ENCODE data around the gene CMTM7.
"Not testable (repeated sequence)": the region's sequence is repeated elsewhere in the genome, so short reads cannot be mapped to it uniquely, and the experiment has no call there.

The CMTM7 gene

DNA sequence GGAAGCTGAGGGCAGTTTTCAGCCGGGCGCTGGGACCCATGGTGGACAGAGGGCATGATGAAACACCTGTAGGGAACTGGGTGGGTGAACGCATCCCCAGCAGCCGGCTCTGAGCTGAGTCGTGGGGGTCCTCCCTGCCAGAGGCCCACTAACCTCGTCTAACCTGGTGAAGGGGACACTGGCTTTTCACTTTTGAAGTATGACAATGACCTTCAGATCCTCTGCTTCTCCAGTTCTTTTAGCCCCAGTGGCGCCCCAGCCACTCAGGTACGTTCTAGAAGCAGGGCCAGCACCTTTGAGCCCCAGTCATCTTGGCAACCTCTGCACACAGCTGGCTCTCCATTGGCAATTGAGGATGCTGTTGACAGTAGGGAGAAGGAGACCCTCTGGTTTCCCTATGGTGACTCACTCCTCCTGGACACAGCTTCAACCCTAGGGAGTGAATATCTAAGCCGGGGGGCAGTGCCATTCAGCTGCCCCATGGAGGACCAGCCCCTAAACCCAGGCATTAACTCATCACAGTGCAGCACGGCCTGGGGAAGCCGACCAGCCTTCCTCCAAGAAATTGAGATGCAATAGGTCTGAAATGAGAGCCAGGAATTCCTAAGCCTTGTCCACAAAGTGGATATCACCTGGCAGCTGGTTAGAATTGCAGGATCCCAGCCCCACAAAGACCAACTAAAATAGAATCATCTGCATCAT is 64.9 kb downstream of the CMTM7 start:
- Histone ChIP-seq H3K9ac (ENCODE audit: insufficient read length, low read depth) (no peak overlapping the region), H3K4me3 (ENCODE audit: insufficient read length, low read depth) (no peak overlapping the region), H3K27me3 (ENCODE audit: insufficient read depth, insufficient read length) (no peaks in the 10 kb centered on the region), H3K9me3 (ENCODE audit: insufficient read depth, low read length) (no peaks in the 10 kb centered on the region), H3K36me3 (ENCODE audit: insufficient read depth, insufficient read length, low read length) (peaks cover 31% of the 10 kb centered on the region), H3K4me1 (ENCODE audit: insufficient read depth, insufficient read length) (peaks cover 15% of the 10 kb centered on the region)
- TF ChIP-seq SUZ12 (IDR thresholded peaks at IDR 0.05; ENCODE audit: extremely low read depth, insufficient read depth, insufficient read length) (no peak), YY1 (IDR thresholded peaks at IDR 0.05; ENCODE audit: insufficient read depth, insufficient read length) (no peak), ZNF274 (IDR thresholded peaks at IDR 0.05; ENCODE audit: low read depth, low read length) (no peak)
- no peak for DNase-seq (ENCODE audit: low read depth, low spot score)

DNA sequence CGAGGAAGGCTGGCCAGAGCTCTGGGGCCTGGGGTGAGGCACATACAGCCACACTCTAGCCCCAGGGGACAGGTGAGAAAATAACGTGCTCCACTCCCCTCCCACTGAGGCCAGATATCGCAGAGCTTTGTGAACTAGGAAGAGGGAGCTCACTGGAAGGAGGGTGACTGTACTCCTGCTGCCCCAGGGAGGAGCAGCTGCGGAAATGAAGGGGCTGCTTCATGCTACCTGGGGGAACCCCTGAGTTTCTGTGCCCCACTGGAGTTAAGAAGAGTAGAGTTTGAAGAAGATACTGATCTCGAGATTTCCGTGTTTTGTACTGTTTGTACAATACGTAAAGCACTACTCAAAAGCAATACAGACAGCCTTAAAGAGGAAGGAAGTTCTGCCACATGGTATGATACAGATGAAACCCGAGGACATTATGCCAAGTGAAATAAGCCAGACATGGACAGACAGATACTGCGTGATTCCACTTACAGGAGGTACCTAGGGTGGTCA is 66.4 kb downstream of the CMTM7 start:
- no peaks in the 10 kb centered on the region for H3K9me3 ChIP-seq (ENCODE audit: insufficient read depth, low read length)
- no peak overlapping the region for H3K9ac ChIP-seq (ENCODE audit: insufficient read length, low read depth)
- H3K27me3 ChIP-seq (ENCODE audit: insufficient read depth, insufficient read length): no peaks in the 10 kb centered on the region
- peaks cover 15% of the 10 kb centered on the region for H3K4me1 ChIP-seq (ENCODE audit: insufficient read depth, insufficient read length)
- H3K4me3 ChIP-seq (ENCODE audit: insufficient read length, low read depth): no peak overlapping the region
- H3K36me3 ChIP-seq (ENCODE audit: insufficient read depth, insufficient read length, low read length): peaks cover 23% of the 10 kb centered on the region
- TF ChIP-seq SUZ12 (IDR thresholded peaks at IDR 0.05; ENCODE audit: extremely low read depth, insufficient read depth, insufficient read length) (no peak), ZNF274 (IDR thresholded peaks at IDR 0.05; ENCODE audit: low read depth, low read length) (no peak), YY1 (IDR thresholded peaks at IDR 0.05; ENCODE audit: insufficient read depth, insufficient read length) (no peak)
- DNase-seq (ENCODE audit: low read depth, low spot score): no peak

DNA sequence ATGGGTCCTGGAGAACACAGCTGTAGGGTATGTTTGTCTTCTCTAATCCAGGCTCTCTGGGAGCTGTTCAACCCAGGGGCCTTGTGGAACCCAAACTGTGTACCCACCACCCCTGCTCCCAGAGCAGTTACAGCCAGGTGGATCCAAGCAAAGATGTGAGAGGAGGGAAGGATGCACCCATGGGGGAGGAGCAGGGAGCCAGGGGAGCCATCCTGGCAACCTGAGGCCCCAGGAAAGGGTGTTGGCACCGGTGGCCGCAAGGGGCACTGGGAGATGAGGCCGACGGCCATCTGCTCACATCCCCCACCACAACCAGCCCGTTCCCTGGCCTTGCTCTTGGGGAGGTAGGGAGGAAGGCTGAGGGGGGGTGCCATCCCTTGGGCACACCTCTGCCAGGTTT is 67.8 kb downstream of the CMTM7 start:
- peaks cover 15% of the 10 kb centered on the region for H3K4me1 ChIP-seq (ENCODE audit: insufficient read depth, insufficient read length)

DNA sequence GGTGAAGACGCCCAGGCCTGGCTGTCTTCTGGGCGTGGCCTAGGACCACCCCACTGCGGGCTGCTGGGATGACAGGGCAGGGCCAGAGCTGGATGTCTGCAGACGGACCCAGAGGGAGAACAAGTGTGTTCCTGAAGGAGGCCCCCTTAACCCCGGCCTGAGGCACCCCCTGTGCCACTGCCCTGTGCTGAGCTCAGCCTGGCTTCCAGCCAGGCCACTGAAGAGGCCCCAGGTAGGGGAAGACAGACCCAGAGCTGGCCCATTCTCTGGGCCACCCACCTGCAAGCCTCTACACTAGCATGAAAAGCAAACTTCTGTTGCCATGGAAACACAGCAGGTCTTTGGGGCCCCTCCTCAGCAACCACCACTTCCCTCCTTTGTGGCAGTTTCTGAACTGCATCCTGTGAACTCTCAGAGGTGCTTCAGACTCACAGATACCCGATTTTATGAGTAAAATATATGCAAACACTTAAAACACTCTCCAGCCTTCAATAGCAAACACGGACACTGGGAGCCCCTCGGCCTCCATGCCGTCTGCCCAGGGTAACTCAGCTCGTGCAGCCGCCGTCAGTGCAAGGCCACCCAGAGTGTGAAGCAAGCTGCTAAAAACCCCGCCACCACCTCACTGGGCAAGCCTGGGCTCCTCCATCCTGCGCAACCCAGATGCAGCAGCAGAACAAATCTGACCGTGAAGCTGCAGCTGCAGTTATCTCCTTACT is 68.5 kb downstream of the CMTM7 start:
- no peak for TF ChIP-seq SUZ12 (IDR thresholded peaks at IDR 0.05; ENCODE audit: extremely low read depth, insufficient read depth, insufficient read length)
- TF ChIP-seq YY1 (IDR thresholded peaks at IDR 0.05; ENCODE audit: insufficient read depth, insufficient read length): no peak
- TF ChIP-seq ZNF274 (IDR thresholded peaks at IDR 0.05; ENCODE audit: low read depth, low read length): no peak
- no peak overlapping the region for H3K4me3 ChIP-seq (ENCODE audit: insufficient read length, low read depth)
- no peaks in the 10 kb centered on the region for H3K27me3 ChIP-seq (ENCODE audit: insufficient read depth, insufficient read length)
- H3K36me3 ChIP-seq (ENCODE audit: insufficient read depth, insufficient read length, low read length): peaks cover 9% of the 10 kb centered on the region
- H3K9me3 ChIP-seq (ENCODE audit: insufficient read depth, low read length): no peaks in the 10 kb centered on the region
- peak; percentile 92 for DNase-seq (ENCODE audit: low read depth, low spot score)
- peak overlapping the region; percentile 6 for H3K9ac ChIP-seq (ENCODE audit: insufficient read length, low read depth)
- peaks cover 15% of the 10 kb centered on the region for H3K4me1 ChIP-seq (ENCODE audit: insufficient read depth, insufficient read length)

More for the DNA sequence above, 67.8 kb downstream of the CMTM7 start:
- H3K27me3 ChIP-seq (ENCODE audit: insufficient read depth, insufficient read length): no peaks in the 10 kb centered on the region
- TF ChIP-seq YY1 (IDR thresholded peaks at IDR 0.05; ENCODE audit: insufficient read depth, insufficient read length) (no peak), ZNF274 (IDR thresholded peaks at IDR 0.05; ENCODE audit: low read depth, low read length) (no peak)
- DNase-seq (ENCODE audit: low read depth, low spot score): no peak
- H3K9me3 ChIP-seq (ENCODE audit: insufficient read depth, low read length): no peaks in the 10 kb centered on the region
- H3K4me3 ChIP-seq (ENCODE audit: insufficient read length, low read depth): no peak overlapping the region
- peaks cover 16% of the 10 kb centered on the region for H3K36me3 ChIP-seq (ENCODE audit: insufficient read depth, insufficient read length, low read length)
- no peak overlapping the region for H3K9ac ChIP-seq (ENCODE audit: insufficient read length, low read depth)

DNA sequence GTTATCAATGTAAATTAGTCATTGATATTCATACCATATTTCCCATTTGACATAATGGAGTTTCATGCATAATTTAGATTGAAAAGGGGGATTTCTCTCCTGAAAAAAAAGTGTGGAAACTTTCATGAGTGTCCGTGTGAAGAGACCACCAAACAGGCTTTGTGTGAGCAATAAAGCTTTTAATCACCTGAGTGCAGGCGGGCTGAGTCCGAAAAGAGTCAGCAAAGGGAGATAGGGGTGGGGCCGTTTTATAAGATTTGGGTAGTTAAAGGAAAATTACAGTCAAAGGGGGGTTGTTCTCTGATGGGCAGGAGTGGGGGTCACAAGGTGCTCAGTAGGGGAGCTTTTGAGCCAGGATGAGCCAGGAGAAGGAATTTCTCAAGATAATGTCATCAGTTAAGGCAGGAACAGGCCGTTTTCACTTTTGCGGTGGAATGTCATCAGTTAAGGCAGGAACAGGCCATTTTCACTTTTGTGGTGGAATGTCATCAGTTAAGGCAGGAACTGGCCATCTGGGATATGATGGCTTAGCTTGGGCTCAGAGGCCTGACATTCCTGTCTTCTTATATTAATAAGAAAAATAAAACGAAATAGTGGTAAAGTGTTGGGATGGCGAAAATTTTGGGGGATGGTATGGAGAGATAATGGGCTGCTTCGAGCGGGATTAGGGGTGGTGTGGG is 69.3 kb downstream of the CMTM7 start:
- not testable (repeated sequence) for H3K9ac ChIP-seq (ENCODE audit: insufficient read length, low read depth); H3K9me3 ChIP-seq (ENCODE audit: insufficient read depth, low read length); H3K36me3 ChIP-seq (ENCODE audit: insufficient read depth, insufficient read length, low read length); H3K27me3 ChIP-seq (ENCODE audit: insufficient read depth, insufficient read length); H3K4me3 ChIP-seq (ENCODE audit: insufficient read length, low read depth)
- peak; percentile 15 for DNase-seq (ENCODE audit: low read depth, low spot score)
- H3K4me1 ChIP-seq (ENCODE audit: insufficient read depth, insufficient read length): peaks cover 13% of the 10 kb centered on the region

DNA sequence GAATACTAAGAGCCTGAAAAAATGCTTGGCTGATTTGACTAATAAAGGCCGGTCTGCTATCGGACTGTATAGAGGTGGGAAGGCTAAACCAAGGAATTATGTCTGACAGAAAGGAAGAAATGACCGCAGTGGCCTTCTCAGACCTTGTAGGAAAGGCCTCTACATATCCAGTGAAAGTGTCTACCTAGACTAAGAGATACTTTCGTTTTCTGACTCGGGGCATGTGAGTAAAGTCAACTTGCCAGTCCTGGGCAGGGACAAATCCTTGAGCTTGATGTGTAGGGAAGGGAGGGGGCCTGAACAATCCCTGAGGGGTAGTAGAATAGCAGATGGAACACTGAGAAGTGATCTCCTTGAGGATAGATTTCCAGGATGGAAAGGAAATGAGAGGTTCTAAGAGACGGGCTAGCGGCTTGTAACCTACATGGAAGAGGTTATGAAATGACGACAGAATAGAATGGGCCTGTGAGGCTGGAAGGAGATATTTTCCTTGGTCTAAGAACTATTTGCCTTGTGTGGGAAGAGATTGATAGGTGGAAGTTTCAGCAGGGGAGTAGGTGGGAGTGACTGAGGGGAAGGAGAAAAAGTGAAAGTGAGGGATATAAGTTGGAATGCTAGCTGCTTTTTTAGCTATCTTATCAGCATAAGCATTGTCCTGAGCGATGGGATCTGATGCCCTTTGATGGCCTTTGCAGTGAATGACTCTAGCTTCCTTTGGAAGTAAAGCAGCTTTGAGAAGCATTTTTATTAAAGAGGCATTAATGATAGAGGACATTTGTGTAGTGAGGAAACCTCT is 70.7 kb downstream of the CMTM7 start:
- not testable (repeated sequence) for H3K4me3 ChIP-seq (ENCODE audit: insufficient read length, low read depth); H3K4me1 ChIP-seq (ENCODE audit: insufficient read depth, insufficient read length); H3K9ac ChIP-seq (ENCODE audit: insufficient read length, low read depth); H3K9me3 ChIP-seq (ENCODE audit: insufficient read depth, low read length); DNase-seq (ENCODE audit: low read depth, low spot score); H3K36me3 ChIP-seq (ENCODE audit: insufficient read depth, insufficient read length, low read length); H3K27me3 ChIP-seq (ENCODE audit: insufficient read depth, insufficient read length)

DNA sequence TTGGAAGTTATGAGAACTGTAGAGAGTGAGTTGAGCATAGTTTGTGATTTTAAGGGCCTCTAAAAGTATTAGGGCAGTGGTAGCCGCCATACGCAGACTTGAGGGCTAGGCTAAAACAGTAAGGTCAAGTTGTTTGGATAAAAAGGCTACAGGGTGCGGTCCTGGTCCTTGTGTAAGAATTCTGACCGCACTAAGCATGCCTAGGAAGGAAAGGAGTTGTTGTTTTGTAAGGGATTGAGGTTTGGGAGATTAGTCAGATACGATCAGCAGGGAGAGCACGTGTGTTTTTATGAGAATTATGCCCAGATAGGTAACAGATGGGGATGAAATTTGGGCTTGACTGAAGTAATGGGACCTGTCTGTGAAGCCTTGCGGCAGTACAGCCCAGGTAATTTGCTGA is 71.8 kb downstream of the CMTM7 start:
- H3K4me1 ChIP-seq (ENCODE audit: insufficient read depth, insufficient read length); DNase-seq (ENCODE audit: low read depth, low spot score); H3K4me3 ChIP-seq (ENCODE audit: insufficient read length, low read depth): not testable (repeated sequence)

DNA sequence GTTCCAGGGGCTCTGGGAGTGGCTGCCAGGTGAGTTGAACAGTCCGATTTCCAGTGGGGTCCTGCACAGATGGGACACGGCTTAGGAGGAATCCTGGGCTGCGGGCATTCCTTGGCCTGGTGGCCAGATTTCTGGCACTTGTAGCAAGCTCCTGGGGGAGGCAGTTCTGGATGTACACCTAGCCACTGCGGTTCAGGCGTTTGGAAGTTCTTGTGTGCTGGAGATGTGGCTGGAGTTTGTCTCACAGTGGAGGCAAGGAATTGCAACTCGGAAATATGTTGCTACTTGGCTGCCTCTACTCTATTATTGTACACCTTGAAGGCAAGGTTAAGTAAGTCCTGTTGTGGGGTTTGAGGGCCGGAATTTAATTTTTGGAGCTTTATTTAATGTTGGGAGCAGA is 73.1 kb downstream of the CMTM7 start:
- not testable (repeated sequence) for H3K9me3 ChIP-seq (ENCODE audit: insufficient read depth, low read length); H3K9ac ChIP-seq (ENCODE audit: insufficient read length, low read depth); H3K4me3 ChIP-seq (ENCODE audit: insufficient read length, low read depth); DNase-seq (ENCODE audit: low read depth, low spot score); H3K4me1 ChIP-seq (ENCODE audit: insufficient read depth, insufficient read length); H3K27me3 ChIP-seq (ENCODE audit: insufficient read depth, insufficient read length); H3K36me3 ChIP-seq (ENCODE audit: insufficient read depth, insufficient read length, low read length)

More for the DNA sequence above, 71.8 kb downstream of the CMTM7 start:
- H3K27me3 ChIP-seq (ENCODE audit: insufficient read depth, insufficient read length); H3K36me3 ChIP-seq (ENCODE audit: insufficient read depth, insufficient read length, low read length); H3K9me3 ChIP-seq (ENCODE audit: insufficient read depth, low read length); H3K9ac ChIP-seq (ENCODE audit: insufficient read length, low read depth): not testable (repeated sequence)

DNA sequence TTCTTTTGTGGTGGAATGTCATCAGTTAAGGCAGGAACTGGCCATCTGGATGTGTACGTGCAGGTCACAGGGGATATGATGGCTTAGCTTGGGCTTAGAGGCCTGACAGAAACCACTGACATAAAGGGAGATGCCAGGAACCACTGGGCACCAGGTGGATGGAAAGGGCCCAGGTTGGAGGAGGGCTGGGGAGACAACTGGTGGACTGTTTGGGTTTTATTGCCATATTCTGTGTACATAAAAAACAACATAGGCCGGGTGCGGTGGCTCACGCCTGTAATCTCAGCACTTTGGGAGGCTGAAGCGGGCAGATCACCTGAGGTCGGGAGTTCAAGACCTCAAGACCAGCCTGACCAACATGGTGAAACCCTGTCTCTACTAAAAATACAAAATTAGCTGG is 75.2 kb downstream of the CMTM7 start:
- not testable (repeated sequence) for H3K4me3 ChIP-seq (ENCODE audit: insufficient read length, low read depth); H3K9me3 ChIP-seq (ENCODE audit: insufficient read depth, low read length); H3K36me3 ChIP-seq (ENCODE audit: insufficient read depth, insufficient read length, low read length); DNase-seq (ENCODE audit: low read depth, low spot score); H3K9ac ChIP-seq (ENCODE audit: insufficient read length, low read depth); H3K4me1 ChIP-seq (ENCODE audit: insufficient read depth, insufficient read length); H3K27me3 ChIP-seq (ENCODE audit: insufficient read depth, insufficient read length)
